ENCODE results near the gene SUFU.

SUFU gene

DNA sequence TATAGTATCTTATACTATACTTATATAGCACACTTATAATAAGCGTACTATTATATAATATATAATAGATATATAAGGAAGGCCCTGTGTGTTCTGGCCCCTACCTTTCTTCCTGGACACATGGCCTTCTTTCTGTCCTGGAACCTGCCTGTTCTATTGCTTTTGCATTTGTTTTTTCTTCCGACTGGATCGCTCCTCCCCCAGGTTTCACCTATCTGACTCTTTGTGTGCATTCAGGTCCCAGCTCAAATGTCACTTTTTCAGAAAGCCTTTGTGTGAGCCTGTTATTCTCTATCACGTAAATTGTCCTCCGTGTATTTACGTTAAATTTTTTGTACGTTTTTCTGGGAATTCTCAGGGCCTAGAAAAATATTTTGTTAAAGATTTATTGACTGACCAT, 137.6 kb downstream of the SUFU start:
- no peak for DNase-seq (ENCODE audit: low read depth)

DNA sequence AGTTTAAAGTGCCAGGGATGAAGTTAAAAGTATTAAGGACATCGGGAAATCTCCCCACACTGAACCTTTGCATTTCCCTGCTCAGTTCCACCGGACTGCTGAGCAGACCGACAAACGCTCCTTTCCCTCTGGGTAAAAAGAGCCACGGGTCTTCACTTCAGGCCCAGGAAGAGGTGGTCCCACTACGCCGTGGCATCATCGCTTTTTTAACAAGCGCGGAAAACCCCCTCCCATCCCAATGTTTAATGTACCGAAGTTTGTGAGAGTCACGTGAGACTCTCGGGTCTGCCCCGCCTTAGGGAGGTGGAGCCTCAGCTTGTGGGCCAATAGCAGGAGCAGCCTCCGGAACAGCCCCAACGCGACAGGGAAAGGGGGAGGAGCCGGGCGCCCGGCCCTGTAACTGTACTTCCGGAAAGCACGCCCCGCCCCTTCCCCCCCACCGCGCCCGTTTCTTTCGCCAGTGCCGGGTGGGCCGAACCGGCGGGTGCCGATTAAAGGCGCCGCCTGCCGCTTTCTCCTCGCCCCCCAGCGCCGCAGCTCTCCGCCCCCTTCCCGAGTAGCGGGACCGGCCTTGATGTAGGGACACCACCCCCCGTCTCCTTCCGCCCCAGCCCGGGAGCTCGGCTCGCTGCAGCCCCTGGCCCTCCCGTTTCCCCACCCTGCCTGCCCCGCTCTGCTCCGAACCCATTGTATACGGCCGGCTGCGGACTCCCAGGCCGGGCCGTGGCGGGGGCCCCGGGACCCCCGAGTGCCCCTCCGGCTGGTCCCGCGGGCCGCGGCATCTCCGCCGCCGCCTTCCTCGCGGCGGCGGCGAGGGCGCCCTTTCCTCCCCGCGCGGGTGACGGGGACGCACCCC, 138.3 kb downstream of the SUFU start:
- DNase-seq (ENCODE audit: low read depth), result peak; percentile 97

DNA sequence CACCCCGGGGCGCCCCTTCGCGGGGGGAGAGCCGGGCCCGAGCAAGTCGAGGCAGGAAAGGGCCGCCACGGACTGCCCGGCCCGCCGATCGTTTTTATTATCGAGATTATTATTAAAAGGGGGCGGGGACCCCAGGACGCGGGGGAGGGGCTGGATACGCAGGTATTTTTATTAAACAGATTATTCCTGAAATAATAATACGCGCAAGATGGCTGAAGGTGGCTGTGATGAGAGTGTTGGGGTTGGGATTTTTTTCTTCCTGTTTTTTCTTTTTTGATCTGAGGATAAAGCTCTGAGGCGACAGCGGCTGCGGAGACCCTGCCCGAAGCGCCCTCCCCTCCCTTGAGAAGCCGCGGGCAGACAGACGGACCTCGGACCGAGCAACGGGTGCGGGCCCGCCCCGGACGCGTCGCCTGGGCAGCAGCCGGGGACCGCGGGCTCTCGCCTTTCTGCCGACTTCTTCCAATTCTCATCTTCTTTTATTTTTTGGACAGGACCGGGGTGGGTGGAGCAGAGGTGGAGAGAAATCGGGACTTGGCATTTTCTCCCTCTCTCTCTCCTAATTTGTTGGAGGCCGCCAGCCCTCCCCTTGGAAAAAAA, 139.1 kb downstream of the SUFU start:
- peak; percentile 85 for DNase-seq (ENCODE audit: low read depth)

DNA sequence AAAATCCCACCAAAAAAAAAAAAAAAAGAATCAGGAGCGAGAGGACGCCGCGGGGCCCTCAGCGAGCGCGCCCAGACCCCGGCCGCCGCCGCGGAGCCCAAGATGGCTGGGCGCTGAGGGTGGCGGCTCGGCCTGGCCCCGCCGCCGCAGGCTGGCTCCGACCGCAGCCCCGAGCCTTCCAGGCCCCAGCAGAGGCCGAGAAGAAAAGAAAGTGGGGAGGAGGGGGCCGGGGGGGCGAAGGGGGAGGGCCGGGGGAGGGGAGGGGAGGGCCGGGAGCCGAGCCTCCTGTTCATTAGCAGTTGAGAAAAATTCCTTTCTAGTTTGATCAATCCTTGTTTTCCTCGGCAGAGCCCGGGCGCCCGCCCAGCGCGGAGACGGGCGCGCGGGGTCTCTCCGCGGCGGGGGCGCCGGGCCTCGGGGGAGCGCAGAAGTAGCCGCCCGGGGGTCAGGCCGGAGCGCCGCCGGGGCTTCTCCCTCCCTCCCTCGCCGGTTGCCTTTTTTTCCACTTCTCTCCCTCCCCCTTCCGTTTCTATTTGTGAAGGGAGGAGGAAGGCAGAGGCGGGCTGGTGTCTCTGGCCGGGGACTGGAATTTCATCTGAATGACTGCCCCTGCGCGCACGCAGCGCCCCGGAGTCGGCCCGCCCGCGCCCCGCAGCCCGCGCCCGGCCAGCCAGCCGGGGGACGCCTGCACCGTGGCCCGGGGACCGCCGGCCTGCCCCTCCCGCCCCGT, 139.7 kb downstream of the SUFU start:
- DNase-seq (ENCODE audit: low read depth), result peak; percentile 81

DNA sequence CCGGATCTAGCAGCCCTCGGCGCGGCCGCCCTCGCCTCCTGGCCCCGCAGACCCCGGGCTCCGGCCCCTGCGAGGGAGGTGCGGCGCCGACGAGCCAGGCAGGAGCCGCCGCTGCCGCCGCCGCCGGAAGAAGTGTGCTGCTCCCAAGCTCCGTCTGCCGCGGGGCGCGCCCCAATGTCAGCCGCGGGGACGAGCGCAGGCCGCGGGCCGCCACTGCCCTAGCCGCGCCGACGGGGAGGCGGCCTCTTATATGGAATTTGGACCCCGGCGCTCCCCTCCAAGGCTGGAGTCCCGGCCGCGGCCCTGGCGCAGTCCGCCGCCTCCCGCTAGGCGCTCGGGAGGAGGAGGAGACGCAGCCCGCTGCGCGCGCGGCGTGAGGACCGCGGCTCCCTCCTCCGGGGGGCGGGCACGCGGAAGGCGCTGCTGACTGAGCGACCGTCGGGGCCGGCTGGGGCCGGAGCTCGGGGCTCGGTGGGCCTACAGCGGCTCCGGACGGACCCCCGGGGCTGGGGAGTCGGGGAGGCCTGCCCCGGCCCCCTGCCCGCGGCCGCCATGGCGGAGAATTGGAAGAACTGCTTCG, 140.4 kb downstream of the SUFU start, which contains the start of gene TRIM8:
TSS of gene TRIM8 (plus strand) at position 414 of the 580 bp plus-strand sequence. CDS start at position 553, 139 bp downstream.
- DNase-seq (ENCODE audit: low read depth), result peak; percentile 32

DNA sequence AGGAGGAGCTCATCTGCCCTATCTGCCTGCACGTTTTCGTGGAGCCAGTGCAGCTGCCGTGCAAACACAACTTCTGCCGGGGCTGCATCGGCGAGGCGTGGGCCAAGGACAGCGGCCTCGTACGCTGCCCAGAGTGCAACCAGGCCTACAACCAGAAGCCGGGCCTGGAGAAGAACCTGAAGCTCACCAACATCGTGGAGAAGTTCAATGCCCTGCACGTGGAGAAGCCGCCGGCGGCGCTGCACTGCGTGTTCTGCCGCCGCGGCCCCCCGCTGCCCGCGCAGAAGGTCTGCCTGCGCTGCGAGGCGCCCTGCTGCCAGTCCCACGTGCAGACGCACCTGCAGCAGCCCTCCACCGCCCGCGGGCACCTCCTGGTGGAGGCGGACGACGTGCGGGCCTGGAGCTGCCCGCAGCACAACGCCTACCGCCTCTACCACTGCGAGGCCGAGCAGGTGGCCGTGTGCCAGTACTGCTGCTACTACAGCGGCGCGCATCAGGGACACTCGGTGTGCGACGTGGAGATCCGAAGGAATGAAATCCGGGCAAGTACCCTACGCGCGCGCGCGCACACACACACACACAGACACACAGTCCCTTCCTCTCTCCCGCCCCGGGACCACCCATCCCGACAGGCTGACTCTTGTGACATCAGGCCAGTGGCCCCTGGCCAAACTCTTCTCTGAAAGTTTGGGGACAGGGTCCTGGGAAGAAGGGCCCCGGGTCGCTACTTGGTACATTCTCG, 141.0 kb downstream of the SUFU start:
- DNase-seq (ENCODE audit: low read depth), result peak; percentile 78

DNA sequence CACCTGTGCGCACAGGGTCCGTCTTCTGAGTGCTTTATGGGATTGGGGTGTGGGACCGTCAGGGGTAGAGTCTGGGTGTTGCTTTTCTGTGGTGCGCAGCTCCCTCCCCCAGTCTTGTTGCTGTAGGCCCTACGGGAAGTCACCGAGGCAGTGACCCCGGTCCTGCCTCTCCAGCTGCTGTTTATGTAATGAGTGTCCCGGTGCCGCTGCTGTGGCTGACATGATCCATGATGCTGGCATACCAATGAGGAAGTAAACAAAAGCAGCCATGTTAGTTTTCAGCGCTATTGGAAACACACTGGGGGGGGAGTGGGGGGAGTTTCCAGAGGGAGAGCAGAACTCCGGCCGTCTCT, 141.6 kb downstream of the SUFU start:
- peak; percentile 78 for DNase-seq (ENCODE audit: low read depth)

DNA sequence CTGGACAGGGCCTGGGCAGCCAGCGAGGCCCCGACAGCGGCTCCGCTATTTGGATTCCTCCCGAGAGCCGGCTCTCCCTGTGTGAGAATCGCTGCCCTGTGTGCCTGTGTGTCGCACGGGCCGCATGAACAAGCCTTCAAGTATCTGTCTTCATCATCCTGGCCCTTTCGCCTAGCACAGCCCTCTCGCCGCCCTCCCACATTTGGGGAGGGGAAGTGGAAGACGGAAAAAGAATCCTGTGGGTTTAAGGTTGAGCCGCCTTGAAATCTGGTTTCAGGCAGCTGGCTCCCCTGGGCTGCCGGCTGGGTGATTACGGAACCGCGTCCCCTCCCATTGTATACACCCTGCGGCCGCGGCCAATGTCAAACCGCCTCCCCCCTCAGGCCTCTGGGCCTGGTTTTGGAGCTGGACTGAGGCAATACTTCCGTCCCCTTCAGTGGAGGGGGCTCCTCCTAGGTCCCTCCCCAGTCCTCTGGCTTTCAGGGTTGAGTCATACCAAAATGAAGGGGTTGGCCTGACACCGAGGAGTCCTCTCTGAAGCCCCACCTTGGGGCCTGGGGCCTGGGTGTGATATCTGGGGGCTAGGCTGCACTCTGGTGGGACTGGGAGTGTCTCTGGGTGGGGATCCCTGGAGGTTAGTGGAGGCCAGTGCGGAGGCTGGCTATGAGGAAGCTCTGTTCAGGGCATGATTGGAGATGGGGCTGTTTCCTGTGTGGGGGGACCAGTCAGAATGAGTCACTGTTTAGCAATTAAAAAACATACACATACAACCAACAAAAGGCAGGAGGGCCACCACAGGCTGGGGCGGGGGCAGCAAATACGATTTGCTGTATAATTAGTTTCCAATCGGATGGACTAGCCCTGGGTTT, 142.2 kb downstream of the SUFU start:
- DNase-seq (ENCODE audit: low read depth), result peak; percentile 99

DNA sequence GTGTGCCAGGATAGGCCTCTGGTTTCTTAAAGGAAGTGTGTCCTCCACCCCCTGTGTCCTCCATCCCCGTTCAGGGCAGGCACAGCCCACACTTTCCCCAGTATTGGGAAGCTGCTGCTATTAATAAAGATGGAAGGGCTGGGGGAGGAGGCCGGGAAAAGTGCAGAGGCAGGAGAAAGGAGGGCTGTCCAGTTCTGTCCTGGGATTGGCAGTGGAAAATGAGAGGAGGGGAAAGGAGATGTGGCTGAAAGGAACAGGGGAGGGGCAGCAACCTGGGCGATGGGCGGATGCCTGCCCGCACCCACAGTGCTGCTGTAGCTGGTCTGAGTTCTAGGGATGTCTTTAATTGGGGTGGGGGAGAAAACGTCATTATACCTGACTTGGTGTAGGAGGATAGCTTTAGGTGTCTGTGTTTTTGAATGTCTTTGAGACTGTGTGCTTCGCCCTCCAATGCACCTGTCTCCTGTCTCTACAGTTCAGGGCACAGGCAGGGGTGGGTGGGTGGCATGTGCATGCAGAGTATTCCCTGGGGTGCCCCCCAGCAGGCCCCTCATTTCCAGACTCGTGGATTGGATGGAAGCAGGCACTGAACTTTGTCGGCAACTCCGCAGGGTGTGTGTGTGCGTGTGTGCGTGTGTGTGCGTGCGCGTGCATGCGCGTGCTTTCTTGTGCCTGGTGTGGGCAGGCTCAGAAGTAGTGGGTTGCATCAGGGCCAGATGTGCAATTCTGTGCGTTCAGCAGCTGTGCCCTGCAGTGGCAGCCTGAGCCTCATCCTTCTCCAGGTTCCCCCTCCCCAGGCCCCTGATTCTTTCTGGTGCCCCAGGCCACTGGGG, 143.1 kb downstream of the SUFU start:
- peak; percentile 62 for DNase-seq (ENCODE audit: low read depth)

DNA sequence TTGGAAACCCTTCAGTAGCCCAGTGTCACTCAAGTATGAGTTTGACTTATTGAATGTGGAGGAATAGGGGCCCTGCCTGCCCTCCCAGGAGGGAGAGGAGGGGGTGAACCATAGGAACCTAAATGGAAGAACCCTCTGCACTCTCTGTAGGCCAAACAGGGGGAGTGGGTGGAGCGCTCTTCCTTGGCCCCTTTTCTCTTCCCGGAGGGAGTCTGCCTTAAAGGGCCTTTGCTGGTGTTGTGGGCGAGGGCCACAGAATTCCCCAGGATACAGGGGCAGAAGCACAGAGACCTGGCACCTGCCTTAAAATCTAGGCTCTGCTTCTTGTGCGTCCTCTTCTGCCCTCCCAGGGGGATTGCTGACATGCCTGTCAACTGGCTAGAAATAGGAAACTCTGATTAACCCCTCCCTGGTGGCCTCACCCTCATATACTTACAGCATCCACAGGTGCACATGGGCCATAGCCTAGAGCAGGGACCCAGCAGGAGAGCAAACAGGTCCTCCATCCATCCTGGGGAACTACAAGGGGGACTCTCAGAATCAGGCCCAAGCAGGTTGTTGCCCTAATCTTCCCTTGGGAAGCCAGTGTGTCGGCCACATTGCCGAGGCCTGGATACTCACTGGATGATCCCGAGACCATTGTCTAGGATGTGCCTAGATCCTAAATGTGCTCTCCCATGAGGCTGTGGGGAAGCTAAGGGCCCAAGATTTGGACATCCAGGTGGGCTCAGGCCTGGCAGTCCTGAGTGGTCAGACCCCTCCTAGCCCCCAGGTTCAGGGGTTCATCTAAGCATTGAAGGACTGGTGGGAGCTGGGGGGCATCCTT, 143.9 kb downstream of the SUFU start:
- DNase-seq (ENCODE audit: low read depth), result no peak

DNA sequence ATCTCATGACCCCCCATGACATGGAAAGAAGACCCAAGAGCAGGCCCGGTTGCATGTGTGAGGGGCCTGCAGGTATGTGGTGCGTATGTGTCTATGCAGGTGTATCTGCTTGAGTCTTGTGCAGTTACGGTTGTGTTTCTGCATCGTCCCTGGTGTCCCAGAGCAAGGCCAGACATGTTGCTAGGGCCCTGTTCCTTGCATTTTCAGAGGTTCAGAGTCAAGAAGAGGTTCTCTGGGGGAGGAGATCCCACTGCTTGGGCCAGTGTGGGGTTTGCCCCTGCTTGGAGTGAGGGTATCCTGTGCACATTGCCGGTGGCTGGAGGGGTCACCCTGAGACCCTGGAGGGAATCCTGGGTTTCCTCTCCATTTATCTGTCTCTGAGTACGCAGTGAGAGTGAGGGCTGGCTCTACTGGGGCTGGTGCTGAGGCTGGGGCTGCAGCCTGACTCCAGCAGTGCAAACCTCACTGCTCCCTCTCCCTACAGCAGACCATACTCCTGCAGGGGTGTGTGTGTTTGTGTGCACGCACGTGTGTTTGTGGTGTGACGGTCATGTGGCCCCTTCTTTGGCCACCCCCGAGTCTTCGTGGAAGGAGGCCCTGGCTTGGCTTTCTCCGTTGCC, 144.6 kb downstream of the SUFU start:
- no peak for DNase-seq (ENCODE audit: low read depth)

DNA sequence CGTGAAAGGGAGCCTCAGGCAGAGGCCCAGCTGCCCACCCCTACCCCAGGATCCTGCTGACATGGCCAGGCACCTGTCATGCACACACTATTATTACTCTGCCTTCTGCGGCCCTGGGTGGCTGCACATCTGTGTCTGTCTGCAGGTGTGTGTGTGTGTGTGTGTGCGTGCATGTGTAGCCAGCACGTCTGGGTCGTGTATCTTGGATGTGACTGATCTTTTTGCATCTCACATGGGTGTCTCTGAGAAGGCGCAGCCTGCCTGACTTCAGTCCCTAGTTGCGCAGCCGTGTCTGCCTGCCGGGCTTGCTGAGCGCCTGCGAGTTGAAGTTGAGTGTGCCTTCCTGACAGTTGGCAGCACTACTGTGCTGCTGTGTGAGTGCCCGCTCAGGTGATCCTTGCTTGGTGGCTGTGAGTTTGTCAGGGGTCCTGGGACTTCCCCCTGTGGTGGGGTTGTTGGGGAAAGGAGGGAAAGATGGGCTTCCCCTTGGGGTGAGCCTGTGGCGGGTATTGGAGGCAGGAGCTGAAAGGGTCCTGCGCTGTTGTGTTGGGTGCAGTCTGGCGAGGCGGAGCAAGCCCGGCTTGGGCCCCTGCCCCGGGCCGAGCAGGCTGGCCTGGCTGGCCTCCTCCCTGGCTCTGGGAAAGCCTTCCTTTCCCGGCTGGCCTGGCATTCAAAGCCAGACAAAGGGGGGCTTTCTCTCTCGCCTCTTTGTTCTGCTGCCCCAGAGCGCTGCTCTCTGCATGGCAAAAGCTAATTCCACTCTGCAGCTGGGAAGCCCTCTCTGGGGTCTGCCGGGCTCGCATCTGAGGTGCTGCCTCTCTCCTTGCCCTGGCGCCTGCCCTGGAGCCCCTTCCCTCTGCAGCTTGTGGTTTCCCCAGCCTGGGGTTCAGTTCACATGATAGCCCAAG, 145.4 kb downstream of the SUFU start:
- DNase-seq (ENCODE audit: low read depth), result no peak

DNA sequence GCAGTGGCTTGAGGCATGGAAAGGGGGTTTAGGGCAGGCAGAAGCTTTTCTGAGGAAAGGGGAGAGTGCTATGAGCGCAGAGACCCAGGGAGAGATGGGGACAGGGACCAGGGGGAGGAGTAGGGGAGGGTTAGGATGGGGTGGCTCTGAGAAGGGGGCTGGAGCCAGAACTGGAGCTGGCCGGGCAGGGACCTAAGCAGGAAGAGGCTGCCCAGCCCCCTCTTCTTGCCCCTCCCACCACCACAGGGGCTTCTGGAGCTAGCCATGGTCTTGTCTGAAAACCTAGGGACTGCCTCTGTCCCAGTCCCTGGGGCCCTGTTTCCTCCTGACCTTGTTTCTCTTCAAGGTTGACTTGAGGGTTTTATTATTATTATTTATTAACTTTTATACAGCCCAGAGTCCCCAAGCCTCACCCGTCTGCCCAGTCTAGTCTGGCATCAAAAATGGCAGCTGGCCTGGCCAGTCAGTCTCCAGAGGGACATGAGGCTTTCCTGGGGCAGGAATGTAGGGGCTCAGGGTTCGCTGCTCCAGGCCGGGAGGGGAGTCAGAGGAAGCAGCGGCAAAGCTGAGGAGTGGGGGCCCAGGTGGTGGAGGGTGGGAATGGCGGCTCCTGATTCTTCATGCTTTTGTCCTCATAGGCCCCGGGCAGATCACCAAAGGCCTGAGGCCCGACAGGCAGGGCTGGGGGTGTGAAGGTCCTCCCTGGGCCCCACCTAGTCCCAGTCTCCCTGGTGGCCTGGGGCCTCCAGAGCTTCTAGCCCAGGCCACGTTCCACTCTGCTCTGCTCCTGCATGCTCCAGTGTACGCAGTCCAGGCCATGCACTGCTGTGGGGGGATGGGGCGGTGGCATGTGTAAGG, 146.3 kb downstream of the SUFU start:
- DNase-seq (ENCODE audit: low read depth), result no peak

DNA sequence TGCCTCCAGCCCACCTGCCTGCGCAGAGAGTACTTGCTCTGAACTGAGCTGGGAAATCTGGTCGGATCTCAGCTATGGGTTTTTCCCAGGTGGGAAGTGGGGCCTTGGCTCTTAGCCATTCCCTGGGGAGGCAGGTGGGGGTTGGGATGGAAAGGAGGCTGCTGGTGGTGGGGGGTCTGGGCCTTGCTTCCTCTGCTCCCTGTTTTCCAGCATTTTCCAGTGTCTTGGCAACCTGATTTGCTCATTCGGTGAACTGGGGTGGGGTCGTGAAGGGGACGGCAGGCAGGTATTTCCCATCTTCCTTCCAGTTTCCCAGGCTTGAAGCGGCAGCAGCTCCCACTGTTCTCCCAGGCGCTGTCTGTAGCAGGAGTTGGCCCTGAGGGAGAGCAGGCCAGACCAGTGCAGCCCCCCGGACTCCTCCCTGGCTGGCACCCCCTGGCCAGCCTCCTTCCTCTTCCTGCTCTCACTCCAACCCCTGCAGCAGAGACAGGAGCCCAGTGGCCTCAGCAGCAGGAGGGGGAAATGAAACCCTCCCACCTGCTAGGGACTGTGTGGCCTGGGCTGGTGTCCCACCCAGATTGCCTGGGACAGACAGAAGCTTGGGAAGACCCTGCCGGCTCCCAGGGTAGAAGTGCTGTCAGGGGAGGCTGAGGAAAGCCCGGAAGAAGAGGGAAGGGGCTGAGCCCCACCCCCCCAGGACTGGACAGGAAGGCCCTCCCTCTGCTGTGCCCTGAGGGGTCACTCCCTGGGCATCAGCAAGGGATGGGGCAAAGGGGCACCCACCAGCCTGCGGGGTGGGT, 147.1 kb downstream of the SUFU start:
- no peak for DNase-seq (ENCODE audit: low read depth)

DNA sequence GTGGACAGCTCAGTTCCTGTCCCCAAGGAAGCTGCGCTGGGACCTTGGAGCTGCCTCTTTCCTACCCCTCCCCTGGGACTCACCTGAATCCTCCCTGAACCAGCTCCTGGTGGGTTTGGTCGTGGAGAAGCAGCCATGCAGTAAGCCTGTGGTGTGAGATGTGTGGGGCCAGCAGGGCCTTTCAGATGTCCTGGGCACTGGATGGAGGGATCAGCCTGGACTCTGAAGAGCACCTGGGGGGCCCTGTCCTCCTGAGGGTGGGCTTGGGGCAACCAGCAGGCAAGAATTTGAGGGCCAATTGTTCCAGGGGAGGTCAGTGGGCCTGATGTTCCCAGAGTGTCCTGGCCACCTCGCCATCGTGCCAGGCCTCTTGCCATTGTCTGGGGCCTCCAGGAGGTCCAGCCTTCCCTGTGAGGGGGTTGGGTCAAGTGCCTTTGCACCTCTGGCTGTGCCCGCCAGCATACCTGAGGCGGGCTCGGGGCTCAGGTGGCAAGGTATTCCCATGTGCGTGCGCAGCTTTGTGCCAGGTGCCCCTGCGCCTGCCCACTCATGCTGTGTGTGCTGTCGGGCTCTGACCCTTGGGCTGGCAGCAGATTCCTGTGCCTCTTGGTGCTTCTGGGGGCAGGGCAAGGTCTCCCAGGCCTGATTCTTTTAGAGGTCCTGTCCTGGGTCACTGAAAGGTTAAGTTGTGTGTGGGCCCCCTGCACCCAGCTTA, 147.8 kb downstream of the SUFU start:
- DNase-seq (ENCODE audit: low read depth), result no peak
